ENCODE measurements around the gene CHP2. TPM values are rescaled to one million over a fixed set of nuclear protein-coding genes. Genes with fewer than 3 reads are reported as not detected.

CHP2 gene
- total and polyA plus RNA-seq, 2 of the 13 experiments (the other 11 are each of a cell fraction or from before 2014, with no cell fraction given), result not detected

DNA sequence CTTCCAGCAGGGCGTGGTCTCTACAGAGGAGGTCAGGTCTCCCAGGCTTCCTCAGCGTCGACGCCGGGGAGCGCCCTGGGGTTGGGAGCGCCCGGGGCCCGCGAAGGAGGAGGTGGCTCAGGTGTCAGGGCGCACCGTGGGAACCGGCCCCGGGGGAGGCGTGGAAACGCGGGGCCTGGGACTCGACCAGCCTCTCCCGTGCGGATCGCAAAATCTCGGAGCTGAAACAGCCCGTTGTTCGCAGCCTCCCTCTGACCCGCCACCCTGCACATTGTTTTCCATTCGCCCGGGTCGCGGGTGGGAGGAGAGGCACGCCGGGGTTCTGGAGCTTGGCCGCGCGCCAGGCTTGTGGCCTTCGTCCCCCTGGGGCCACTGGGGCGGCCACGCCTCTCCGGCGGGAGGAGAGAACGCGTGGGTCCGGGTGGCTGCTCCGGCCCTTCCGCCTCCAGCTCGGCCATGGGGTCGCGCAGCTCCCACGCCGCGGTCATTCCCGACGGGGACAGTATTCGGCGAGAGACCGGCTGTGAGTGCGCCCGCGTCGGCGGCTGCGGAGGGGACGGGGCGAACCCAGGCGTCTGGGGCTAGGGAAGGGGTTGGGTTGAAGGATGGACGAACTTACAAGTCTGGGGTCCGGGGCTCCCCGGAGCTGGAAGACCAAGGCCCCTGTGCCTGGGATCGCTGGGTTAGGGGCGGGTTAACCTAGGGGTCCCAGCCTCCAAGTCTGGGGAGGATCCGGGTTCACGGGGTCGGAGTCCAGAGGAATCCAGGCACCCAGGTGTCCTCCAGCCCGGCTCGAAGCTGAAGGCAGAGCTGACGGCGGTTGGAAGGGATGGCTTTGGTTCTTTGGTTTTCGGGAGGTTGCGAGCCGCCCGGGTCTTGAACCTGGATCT lies at the start of gene CHP2 (continued):
- TF ChIP-seq ZNF619 (CRISPR knock-in tag; IDR thresholded peaks at IDR 0.05) (0 out of 2 replicates have a peak, but pooled peaks have one; percentile 29), ZNF235 (CRISPR knock-in tag; IDR thresholded peaks at IDR 0.05; ENCODE audit: borderline replicate concordance) (no peak), SP2 (CRISPR knock-in tag; IDR thresholded peaks at IDR 0.05) (0 out of 2 replicates have a peak, but pooled peaks have one; percentile 26), ZFYVE20 (CRISPR knock-in tag; IDR thresholded peaks at IDR 0.05; ENCODE audit: borderline replicate concordance, low read depth) (peak; percentile 70; the same call in 1 of the 2 replicates), ZNF724P (CRISPR knock-in tag; IDR thresholded peaks at IDR 0.05; ENCODE audit: borderline replicate concordance) (peak; percentile 20; the same call in 1 of the 2 replicates), ZNF782 (CRISPR knock-in tag; IDR thresholded peaks at IDR 0.05; ENCODE audit: borderline replicate concordance) (no peak), MAFG (CRISPR knock-in tag; IDR thresholded peaks at IDR 0.05) (peak; percentile 27; the same call in 1 of the 2 replicates), RBM39 (IDR thresholded peaks at IDR 0.05; ENCODE audit: low read depth, low read length, poor library complexity, severe bottlenecking) (no peak), ISL2 (CRISPR knock-in tag; IDR thresholded peaks at IDR 0.05) (no peak), POGZ (CRISPR knock-in tag; IDR thresholded peaks at IDR 0.05) (0 out of 2 replicates have a peak, but pooled peaks have one; percentile 28), ZNF773 (CRISPR knock-in tag; IDR thresholded peaks at IDR 0.05; ENCODE audit: borderline replicate concordance) (no peak), KLF9 (CRISPR knock-in tag; IDR thresholded peaks at IDR 0.05; ENCODE audit: low read depth) (no peak), ZNF383 (CRISPR knock-in tag; IDR thresholded peaks at IDR 0.05; ENCODE audit: borderline replicate concordance) (no peak), MATR3 (CRISPR knock-in tag; IDR thresholded peaks at IDR 0.05) (no peak)
- TF ChIP-seq, protein P1, sequence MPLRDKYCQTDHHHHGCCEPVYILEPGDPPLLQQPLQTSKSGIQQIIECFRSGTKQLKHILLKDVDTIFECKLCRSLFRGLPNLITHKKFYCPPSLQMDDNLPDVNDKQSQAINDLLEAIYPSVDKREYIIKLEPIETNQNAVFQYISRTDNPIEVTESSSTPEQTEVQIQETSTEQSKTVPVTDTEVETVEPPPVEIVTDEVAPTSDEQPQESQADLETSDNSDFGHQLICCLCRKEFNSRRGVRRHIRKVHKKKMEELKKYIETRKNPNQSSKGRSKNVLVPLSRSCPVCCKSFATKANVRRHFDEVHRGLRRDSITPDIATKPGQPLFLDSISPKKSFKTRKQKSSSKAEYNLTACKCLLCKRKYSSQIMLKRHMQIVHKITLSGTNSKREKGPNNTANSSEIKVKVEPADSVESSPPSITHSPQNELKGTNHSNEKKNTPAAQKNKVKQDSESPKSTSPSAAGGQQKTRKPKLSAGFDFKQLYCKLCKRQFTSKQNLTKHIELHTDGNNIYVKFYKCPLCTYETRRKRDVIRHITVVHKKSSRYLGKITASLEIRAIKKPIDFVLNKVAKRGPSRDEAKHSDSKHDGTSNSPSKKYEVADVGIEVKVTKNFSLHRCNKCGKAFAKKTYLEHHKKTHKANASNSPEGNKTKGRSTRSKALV (CRISPR knock-in tag; IDR thresholded peaks at IDR 0.05), result 0 out of 2 replicates have a peak, but pooled peaks have one; percentile 29
- TF ChIP-seq, protein P2, sequence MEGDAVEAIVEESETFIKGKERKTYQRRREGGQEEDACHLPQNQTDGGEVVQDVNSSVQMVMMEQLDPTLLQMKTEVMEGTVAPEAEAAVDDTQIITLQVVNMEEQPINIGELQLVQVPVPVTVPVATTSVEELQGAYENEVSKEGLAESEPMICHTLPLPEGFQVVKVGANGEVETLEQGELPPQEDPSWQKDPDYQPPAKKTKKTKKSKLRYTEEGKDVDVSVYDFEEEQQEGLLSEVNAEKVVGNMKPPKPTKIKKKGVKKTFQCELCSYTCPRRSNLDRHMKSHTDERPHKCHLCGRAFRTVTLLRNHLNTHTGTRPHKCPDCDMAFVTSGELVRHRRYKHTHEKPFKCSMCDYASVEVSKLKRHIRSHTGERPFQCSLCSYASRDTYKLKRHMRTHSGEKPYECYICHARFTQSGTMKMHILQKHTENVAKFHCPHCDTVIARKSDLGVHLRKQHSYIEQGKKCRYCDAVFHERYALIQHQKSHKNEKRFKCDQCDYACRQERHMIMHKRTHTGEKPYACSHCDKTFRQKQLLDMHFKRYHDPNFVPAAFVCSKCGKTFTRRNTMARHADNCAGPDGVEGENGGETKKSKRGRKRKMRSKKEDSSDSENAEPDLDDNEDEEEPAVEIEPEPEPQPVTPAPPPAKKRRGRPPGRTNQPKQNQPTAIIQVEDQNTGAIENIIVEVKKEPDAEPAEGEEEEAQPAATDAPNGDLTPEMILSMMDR (CRISPR knock-in tag; IDR thresholded peaks at IDR 0.05), result 0 out of 2 replicates have a peak, but pooled peaks have one; percentile 6
- TF ChIP-seq, protein P3, sequence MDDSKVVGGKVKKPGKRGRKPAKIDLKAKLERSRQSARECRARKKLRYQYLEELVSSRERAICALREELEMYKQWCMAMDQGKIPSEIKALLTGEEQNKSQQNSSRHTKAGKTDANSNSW (CRISPR knock-in tag; IDR thresholded peaks at IDR 0.05; ENCODE audit: borderline replicate concordance), result no peak
- TF ChIP-seq, protein P4, sequence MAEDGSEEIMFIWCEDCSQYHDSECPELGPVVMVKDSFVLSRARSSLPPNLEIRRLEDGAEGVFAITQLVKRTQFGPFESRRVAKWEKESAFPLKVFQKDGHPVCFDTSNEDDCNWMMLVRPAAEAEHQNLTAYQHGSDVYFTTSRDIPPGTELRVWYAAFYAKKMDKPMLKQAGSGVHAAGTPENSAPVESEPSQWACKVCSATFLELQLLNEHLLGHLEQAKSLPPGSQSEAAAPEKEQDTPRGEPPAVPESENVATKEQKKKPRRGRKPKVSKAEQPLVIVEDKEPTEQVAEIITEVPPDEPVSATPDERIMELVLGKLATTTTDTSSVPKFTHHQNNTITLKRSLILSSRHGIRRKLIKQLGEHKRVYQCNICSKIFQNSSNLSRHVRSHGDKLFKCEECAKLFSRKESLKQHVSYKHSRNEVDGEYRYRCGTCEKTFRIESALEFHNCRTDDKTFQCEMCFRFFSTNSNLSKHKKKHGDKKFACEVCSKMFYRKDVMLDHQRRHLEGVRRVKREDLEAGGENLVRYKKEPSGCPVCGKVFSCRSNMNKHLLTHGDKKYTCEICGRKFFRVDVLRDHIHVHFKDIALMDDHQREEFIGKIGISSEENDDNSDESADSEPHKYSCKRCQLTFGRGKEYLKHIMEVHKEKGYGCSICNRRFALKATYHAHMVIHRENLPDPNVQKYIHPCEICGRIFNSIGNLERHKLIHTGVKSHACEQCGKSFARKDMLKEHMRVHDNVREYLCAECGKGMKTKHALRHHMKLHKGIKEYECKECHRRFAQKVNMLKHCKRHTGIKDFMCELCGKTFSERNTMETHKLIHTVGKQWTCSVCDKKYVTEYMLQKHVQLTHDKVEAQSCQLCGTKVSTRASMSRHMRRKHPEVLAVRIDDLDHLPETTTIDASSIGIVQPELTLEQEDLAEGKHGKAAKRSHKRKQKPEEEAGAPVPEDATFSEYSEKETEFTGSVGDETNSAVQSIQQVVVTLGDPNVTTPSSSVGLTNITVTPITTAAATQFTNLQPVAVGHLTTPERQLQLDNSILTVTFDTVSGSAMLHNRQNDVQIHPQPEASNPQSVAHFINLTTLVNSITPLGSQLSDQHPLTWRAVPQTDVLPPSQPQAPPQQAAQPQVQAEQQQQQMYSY (CRISPR knock-in tag; IDR thresholded peaks at IDR 0.05), result no peak
- TF ChIP-seq, protein P5, sequence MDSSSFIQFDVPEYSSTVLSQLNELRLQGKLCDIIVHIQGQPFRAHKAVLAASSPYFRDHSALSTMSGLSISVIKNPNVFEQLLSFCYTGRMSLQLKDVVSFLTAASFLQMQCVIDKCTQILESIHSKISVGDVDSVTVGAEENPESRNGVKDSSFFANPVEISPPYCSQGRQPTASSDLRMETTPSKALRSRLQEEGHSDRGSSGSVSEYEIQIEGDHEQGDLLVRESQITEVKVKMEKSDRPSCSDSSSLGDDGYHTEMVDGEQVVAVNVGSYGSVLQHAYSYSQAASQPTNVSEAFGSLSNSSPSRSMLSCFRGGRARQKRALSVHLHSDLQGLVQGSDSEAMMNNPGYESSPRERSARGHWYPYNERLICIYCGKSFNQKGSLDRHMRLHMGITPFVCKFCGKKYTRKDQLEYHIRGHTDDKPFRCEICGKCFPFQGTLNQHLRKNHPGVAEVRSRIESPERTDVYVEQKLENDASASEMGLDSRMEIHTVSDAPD (CRISPR knock-in tag; IDR thresholded peaks at IDR 0.05), result no peak

Measured in HepG2 (cell line).